WTC11 (cell line): ENCODE measurements around the gene RPTOR. TPM values are rescaled to one million over a fixed set of nuclear protein-coding genes. Genes with fewer than 3 reads are reported as not detected.
A peak's percentile ranks its signal among the peaks of the same experiment; 100 is the strongest.
"Not testable (repeated sequence)": the region's sequence is repeated elsewhere in the genome, so short reads cannot be mapped to it uniquely, and the experiment has no call there.

Source experiments
- ATAC-seq: fragments of 200-7000 bp; cut with Tn5 transposase; 2 replicates; pipeline ENCODE4 v1.10.0; 2021; ENCODE audit warnings: mild to moderate bottlenecking, moderate library complexity
- CTCF ChIA-PET: fragments of 300-600 bp; sonication (Branson Sonifier 250); formaldehyde crosslinking; loops from one replicate; lab custom pipeline; 2021; ENCODE audit warnings: antibody characterized with exemption; lab: Charles Lee
- POLR2A ChIA-PET: fragments of 350-600 bp; sonication (Branson Sonifier 250); formaldehyde crosslinking; loops from one replicate; lab custom pipeline; 2021; ENCODE audit warnings: antibody characterized with exemption; lab: Charles Lee
- DNase-seq: peaks from one replicate; pipeline ENCODE4 v3.0.0; 2021; ENCODE audit warnings: low spot score
- H3K27ac Mint-ChIP-seq: 2 replicates; pipeline ENCODE4 v1.8.0; 2021; ENCODE audit warnings: mixed read lengths
- H3K27me3 Mint-ChIP-seq: 2 replicates; pipeline ENCODE4 v1.8.0; 2021; ENCODE audit warnings: low read depth, mild to moderate bottlenecking, moderate library complexity, mixed read lengths
- H3K36me3 Mint-ChIP-seq: 2 replicates; pipeline ENCODE4 v1.8.0; 2021; ENCODE audit warnings: mixed read lengths
- H3K4me1 Mint-ChIP-seq: 2 replicates; pipeline ENCODE4 v1.8.0; 2022; ENCODE audit warnings: mixed read lengths
- H3K4me3 Mint-ChIP-seq: 2 replicates; pipeline ENCODE4 v1.8.0; 2021; ENCODE audit warnings: mild to moderate bottlenecking, moderate library complexity, mixed read lengths
- H3K9me3 Mint-ChIP-seq: 2 replicates; pipeline ENCODE4 v1.8.0; 2021; ENCODE audit warnings: mixed read lengths
- ESRRA ChIP-seq: sonication (generic); formaldehyde crosslinking; IDR thresholded peaks from 2 replicates; pipeline ENCODE4 v1.8.1; 2022; ENCODE audit warnings: mild to moderate bottlenecking, missing genetic modification reagents, borderline replicate concordance
- JUN ChIP-seq: sonication (generic); formaldehyde crosslinking; IDR thresholded peaks from 2 replicates; pipeline ENCODE4 v1.8.0; 2023; ENCODE audit warnings: mild to moderate bottlenecking, missing genetic modification reagents
- OVOL2 ChIP-seq: fragments of 250-450 bp; sonication (Bioruptor Pico); IDR thresholded peaks from 2 replicates; pipeline ENCODE4 v1.9.0; 2021; ENCODE audit warnings: mild to moderate bottlenecking, borderline replicate concordance
- PRRX2 ChIP-seq: fragments of 250-450 bp; sonication (Bioruptor Pico); IDR thresholded peaks from 2 replicates; pipeline ENCODE4 v1.8.0; 2021; ENCODE audit warnings: mild to moderate bottlenecking
- SMAD3 ChIP-seq: sonication (generic); formaldehyde crosslinking; IDR thresholded peaks from 2 replicates; pipeline ENCODE4 v1.8.0; 2022; ENCODE audit warnings: missing genetic modification reagents, mild to moderate bottlenecking, borderline replicate concordance
- ZNF232 ChIP-seq: sonication (generic); formaldehyde crosslinking; IDR thresholded peaks from 2 replicates; pipeline ENCODE4 v1.8.0; 2022; ENCODE audit warnings: mild to moderate bottlenecking, missing genetic modification reagents
- ZNF396 ChIP-seq: fragments of 250-450 bp; sonication (Bioruptor Pico); IDR thresholded peaks from 2 replicates; pipeline ENCODE4 v1.8.0; 2021; ENCODE audit warnings: mild to moderate bottlenecking, moderate library complexity, borderline replicate concordance
- total RNA-seq: library from RNA; stranded (reverse); gene quantifications from 3 replicates; pipeline ENCODE4 v1.2.3, GENCODE V29; 2021
- TF ChIP-seq, protein P1 (sequence below): sonication (generic); formaldehyde crosslinking; conservative IDR thresholded peaks from 2 replicates; pipeline ENCODE4 v1.8.1; 2022; ENCODE audit warnings: mild to moderate bottlenecking, missing genetic modification reagents
- TF ChIP-seq, protein P2 (sequence below): sonication (generic); formaldehyde crosslinking; IDR thresholded peaks from 2 replicates; pipeline ENCODE4 v1.8.0; 2022; ENCODE audit warnings: mild to moderate bottlenecking, missing genetic modification reagents
- TF ChIP-seq, protein P3 (sequence below): sonication (generic); formaldehyde crosslinking; IDR thresholded peaks from 2 replicates; pipeline ENCODE4 v1.8.0; 2022; ENCODE audit warnings: missing genetic modification reagents

RPTOR gene
- total RNA-seq, 1 experiment from 2014 or later: 41.0 TPM

DNA sequence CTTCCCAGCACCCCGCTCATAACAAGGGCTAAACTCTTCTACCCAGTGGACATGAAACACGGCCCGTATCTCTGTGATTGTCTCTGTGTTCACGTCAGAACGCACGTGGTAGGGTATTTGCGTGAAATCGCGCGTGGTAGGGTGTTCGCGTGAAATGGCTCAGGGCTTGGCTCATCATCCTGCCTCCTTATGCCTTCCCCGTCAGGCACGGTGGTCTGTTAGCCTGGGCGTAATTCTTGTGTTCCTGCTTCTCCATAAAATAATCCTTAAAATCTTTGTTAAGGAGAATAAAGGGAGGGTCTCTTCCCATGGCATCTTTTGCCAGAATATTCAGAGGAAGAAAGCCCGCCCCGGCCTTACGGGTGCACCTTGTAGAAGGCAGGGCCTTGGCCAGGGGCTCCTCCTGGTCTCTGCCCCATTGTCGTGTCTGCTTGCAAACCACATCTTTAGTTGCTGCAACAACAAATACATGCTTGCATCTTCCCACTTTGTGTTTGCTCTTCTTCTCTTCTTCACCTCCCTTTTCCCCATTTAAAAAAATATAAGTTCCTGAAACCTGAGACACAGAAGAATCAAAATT lies 330.3 kb downstream of the RPTOR start:
- TF ChIP-seq SMAD3 (CRISPR knock-in tag): no peak
- TF ChIP-seq ZNF396 (CRISPR knock-in tag): no peak
- TF ChIP-seq, protein P1, sequence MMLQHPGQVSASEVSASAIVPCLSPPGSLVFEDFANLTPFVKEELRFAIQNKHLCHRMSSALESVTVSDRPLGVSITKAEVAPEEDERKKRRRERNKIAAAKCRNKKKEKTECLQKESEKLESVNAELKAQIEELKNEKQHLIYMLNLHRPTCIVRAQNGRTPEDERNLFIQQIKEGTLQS (CRISPR knock-in tag): no peak
- TF ChIP-seq OVOL2 (CRISPR knock-in tag): no peak
- TF ChIP-seq ZNF232 (CRISPR knock-in tag): no peak
- TF ChIP-seq ESRRA: no peak
- TF ChIP-seq JUN (CRISPR knock-in tag): no peak
- TF ChIP-seq, protein P2, sequence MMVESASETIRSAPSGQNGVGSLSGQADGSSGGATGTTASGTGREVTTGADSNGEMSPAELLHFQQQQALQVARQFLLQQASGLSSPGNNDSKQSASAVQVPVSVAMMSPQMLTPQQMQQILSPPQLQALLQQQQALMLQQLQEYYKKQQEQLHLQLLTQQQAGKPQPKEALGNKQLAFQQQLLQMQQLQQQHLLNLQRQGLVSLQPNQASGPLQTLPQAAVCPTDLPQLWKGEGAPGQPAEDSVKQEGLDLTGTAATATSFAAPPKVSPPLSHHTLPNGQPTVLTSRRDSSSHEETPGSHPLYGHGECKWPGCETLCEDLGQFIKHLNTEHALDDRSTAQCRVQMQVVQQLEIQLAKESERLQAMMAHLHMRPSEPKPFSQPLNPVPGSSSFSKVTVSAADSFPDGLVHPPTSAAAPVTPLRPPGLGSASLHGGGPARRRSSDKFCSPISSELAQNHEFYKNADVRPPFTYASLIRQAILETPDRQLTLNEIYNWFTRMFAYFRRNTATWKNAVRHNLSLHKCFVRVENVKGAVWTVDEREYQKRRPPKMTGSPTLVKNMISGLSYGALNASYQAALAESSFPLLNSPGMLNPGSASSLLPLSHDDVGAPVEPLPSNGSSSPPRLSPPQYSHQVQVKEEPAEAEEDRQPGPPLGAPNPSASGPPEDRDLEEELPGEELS (CRISPR knock-in tag): no peak
- TF ChIP-seq PRRX2: no peak
- no peaks in the 10 kb centered on the region for H3K9me3 Mint-ChIP-seq
- H3K4me1 Mint-ChIP-seq: peaks cover 34% of the 10 kb centered on the region
- H3K36me3 Mint-ChIP-seq: peaks cover 9% of the 10 kb centered on the region
- POLR2A ChIA-PET: no interaction called here
- H3K27ac Mint-ChIP-seq: peak overlapping the region; percentile 65
- ATAC-seq: no peak
- peak; percentile 3 for DNase-seq
- no peaks in the 10 kb centered on the region for H3K27me3 Mint-ChIP-seq
- CTCF ChIA-PET: interaction anchor here (1.7 to 3.7 kb wide), 2 partner anchors 15 to 24 kb away, joined by 12 to 28 read pairs; no protein-coding TSS in a partner anchor
- H3K4me3 Mint-ChIP-seq: no peak overlapping the region

DNA sequence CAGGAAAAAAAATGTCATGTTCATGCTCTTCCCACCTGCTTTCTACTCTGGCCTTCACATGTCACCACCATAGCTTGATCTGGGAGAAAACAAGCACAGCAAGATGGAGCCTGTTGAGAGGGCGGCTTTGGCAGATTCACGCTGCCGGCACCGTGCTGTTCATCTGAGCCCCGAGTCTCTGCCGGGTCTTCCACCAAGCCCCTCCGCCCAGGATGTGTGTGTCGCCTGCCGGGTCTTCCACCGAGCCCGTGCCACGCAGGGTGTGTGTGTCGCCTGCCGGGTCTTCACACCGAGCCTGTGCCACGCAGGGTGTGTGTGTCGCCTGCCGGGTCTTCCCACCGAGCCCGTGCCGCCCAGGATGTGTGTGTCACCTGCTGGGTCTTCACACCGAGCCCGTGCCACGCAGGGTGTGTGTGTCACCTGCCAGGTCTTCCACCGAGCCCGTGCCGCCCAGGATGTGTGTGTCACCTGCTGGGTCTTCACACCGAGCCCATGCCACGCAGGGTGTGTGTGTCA lies 330.9 kb downstream of the RPTOR start:
- Mint-ChIP-seq H3K27ac (peak overlapping the region; percentile 50), H3K4me1 (peaks cover 34% of the 10 kb centered on the region)
- H3K4me3 Mint-ChIP-seq, H3K27me3 Mint-ChIP-seq, POLR2A ChIA-PET, ATAC-seq, H3K9me3 Mint-ChIP-seq, CTCF ChIA-PET, H3K36me3 Mint-ChIP-seq: not testable (repeated sequence)
- DNase-seq: peak; percentile 5
- TF ChIP-seq, protein P3, sequence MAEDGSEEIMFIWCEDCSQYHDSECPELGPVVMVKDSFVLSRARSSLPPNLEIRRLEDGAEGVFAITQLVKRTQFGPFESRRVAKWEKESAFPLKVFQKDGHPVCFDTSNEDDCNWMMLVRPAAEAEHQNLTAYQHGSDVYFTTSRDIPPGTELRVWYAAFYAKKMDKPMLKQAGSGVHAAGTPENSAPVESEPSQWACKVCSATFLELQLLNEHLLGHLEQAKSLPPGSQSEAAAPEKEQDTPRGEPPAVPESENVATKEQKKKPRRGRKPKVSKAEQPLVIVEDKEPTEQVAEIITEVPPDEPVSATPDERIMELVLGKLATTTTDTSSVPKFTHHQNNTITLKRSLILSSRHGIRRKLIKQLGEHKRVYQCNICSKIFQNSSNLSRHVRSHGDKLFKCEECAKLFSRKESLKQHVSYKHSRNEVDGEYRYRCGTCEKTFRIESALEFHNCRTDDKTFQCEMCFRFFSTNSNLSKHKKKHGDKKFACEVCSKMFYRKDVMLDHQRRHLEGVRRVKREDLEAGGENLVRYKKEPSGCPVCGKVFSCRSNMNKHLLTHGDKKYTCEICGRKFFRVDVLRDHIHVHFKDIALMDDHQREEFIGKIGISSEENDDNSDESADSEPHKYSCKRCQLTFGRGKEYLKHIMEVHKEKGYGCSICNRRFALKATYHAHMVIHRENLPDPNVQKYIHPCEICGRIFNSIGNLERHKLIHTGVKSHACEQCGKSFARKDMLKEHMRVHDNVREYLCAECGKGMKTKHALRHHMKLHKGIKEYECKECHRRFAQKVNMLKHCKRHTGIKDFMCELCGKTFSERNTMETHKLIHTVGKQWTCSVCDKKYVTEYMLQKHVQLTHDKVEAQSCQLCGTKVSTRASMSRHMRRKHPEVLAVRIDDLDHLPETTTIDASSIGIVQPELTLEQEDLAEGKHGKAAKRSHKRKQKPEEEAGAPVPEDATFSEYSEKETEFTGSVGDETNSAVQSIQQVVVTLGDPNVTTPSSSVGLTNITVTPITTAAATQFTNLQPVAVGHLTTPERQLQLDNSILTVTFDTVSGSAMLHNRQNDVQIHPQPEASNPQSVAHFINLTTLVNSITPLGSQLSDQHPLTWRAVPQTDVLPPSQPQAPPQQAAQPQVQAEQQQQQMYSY (CRISPR knock-in tag): peak; percentile 94

DNA sequence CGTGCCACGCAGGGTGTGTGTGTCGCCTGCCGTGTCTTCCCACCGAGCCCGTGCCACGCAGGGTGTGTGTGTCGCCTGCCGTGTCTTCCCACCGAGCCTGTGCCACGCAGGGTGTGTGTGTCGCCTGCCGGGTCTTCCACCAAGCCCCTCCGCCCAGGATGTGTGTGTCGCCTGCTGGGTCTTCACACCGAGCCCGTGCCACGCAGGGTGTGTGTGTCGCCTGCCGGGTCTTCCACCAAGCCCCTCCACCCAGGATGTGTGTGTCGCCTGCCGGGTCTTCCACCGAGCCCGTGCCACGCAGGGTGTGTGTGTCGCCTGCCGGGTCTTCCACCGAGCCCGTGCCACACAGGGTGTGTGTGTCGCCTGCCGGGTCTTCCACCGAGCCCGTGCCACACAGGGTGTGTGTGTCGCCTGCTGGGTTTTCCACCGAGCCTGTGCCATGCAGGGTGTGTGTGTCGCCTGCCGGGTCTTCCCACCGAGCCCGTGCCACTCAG lies 331.9 kb downstream of the RPTOR start:
- H3K4me1 Mint-ChIP-seq: peaks cover 34% of the 10 kb centered on the region
- CTCF ChIA-PET: not testable (repeated sequence)

More for the DNA sequence above, 331.9 kb downstream of the RPTOR start:
- H3K4me3 Mint-ChIP-seq, H3K9me3 Mint-ChIP-seq, H3K27ac Mint-ChIP-seq, DNase-seq, ATAC-seq, H3K27me3 Mint-ChIP-seq, POLR2A ChIA-PET: not testable (repeated sequence)
- TF ChIP-seq, protein P3 (CRISPR knock-in tag): peak; percentile 93
- peaks cover 12% of the 10 kb centered on the region for H3K36me3 Mint-ChIP-seq
